ENCODE results near the gene LSG1. TPM values are rescaled to one million over a fixed set of nuclear protein-coding genes. Genes with fewer than 3 reads are reported as not detected.
"Not testable (repeated sequence)": the region's sequence is repeated elsewhere in the genome, so short reads cannot be mapped to it uniquely, and the experiment has no call there.

Gene LSG1
- total and polyA plus RNA-seq, 2 of the 13 experiments (the other 11 are each of a cell fraction or from before 2014, with no cell fraction given): 21.4 to 32.1 TPM

DNA sequence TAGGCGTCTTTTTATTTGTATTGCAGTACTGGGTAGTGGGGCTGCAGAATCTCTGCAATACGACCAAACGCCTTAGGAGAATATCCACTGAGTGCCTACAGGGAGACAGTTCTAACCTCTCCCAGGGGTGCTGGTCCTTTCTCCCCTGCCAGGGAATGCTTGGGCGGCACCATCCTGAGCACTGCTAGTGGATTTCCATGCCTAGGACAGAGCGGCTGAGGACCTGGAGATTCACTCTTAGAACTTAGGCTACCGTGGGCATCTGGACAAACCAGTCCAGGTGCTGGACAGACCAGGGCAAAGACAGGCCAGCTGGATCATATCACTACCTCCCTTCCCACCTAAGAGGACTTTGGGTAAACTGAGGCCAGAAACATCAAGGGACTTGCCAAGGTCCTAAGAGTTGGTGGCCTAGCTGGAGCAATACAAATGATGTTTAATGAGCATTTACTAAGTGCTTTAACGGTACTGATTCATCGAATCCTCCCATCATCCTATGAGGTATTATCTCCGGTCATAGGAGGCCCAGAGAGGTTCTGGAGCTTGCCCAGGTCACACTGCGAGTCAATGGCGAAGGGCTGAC lies 39.7 kb downstream of the LSG1 start (continued):
- no peak for TF ChIP-seq ZFP90 (CRISPR knock-in tag; IDR thresholded peaks at IDR 0.05; ENCODE audit: borderline replicate concordance)
- TF ChIP-seq SP140L (CRISPR knock-in tag; IDR thresholded peaks at IDR 0.05; ENCODE audit: borderline replicate concordance): no peak

DNA sequence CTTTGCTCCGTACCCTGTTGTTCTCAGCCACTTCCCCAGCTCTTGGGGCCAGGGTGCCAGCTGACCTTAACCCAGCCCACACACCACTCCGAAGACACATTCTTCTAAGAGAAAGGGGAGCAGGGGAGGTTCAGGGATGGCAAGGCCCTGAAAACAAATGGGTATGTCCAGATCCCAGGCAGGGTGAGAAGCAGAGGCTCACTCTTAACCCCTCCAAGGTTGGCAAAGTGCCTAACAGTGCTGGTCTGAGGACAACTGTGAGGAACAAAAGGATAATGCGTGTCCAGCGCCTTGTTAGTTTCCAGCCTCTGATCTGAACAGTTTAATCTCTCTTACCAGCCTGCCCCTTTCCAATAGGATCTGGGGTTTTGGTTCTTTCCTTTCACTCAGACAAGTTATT lies 40.3 kb downstream of the LSG1 start:
- no peak overlapping the region for H3K9ac ChIP-seq (ENCODE audit: insufficient read depth, low read depth, low read length)
- peaks cover 2 to 12% of the 10 kb centered on the region in 2 experiments; a peak in 3 of 5 replicates for H3K36me3 ChIP-seq (replicated peaks in 1 of 2; ENCODE audit: control insufficient read depth in 1 of 2, insufficient read depth in 2 of 2, low read length in 2 of 2)
- no peaks in the 10 kb centered on the region for H3K27me3 ChIP-seq (ENCODE audit: control insufficient read depth in 1 of 2, insufficient read depth in 2 of 2, low read length in 2 of 2)
- no peak overlapping the region for H3K4me3 ChIP-seq (replicated peaks in 1 of 3; ENCODE audit: insufficient read depth in 1 of 3, low read depth in 2 of 3, low read length in 3 of 3)
- ChIA-PET CTCF (ENCODE audit: low intra/inter-chr PET ratio, low total read pairs) (no interaction called here), POLR2A (interaction anchor here (1.0 kb wide), 1 partner anchor 11 kb away, joined by 3 read pairs; no protein-coding TSS in a partner anchor)
- FAIRE-seq: no peak
- H2AFZ ChIP-seq (ENCODE audit: low read length): no peak overlapping the region
- H3K9me3 ChIP-seq (ENCODE audit: low read length): no peaks in the 10 kb centered on the region; the same call in 1 of the 2 replicates
- intact Hi-C loops (cut with micrococcal nuclease; ENCODE audit: unreplicated experiment): no loop called here
- WGBS (ENCODE audit: low lambda C conversion rate): 100% methylated on average over 3 of the region's 4 CpGs
- H3K27ac ChIP-seq (ENCODE audit: extremely low read length, insufficient read depth, low read length): no peak overlapping the region
- H3K4me2 ChIP-seq (ENCODE audit: low read depth, low read length): no peak overlapping the region
- H3K4me1 ChIP-seq (ENCODE audit: insufficient read depth, low read length): peaks cover 7% of the 10 kb centered on the region
- no peaks in the 10 kb centered on the region for H4K20me1 ChIP-seq (ENCODE audit: insufficient read depth, low read length)
- ATAC-seq: no peak
- H3K79me2 ChIP-seq (ENCODE audit: insufficient read depth, low read length): no peaks in the 10 kb centered on the region
- TF ChIP-seq CREB1 (IDR thresholded peaks at IDR 0.05) (no peak), CREB1 (CRISPR knock-in tag; IDR thresholded peaks at IDR 0.05) (no peak), ATF1 (CRISPR knock-in tag; IDR thresholded peaks at IDR 0.05) (no peak), ZSCAN31 (CRISPR knock-in tag; IDR thresholded peaks at IDR 0.05; ENCODE audit: low read depth) (no peak), ZNF766 (CRISPR knock-in tag; IDR thresholded peaks at IDR 0.05; ENCODE audit: borderline replicate concordance) (no peak), NAIF1 (CRISPR knock-in tag; IDR thresholded peaks at IDR 0.05; ENCODE audit: borderline replicate concordance) (no peak), ISX (CRISPR knock-in tag; conservative IDR thresholded peaks at IDR 0.05) (no peak), FOXC1 (CRISPR knock-in tag; IDR thresholded peaks at IDR 0.05; ENCODE audit: borderline replicate concordance) (no peak), CBX1 (IDR thresholded peaks at IDR 0.05; ENCODE audit: low read depth) (no peak), TCF12 (IDR thresholded peaks at IDR 0.05) (no peak), TCF12 (CRISPR knock-in tag; IDR thresholded peaks at IDR 0.05) (no peak), NFRKB (IDR thresholded peaks at IDR 0.05) (no peak)
- TF ChIP-seq, protein P1, sequence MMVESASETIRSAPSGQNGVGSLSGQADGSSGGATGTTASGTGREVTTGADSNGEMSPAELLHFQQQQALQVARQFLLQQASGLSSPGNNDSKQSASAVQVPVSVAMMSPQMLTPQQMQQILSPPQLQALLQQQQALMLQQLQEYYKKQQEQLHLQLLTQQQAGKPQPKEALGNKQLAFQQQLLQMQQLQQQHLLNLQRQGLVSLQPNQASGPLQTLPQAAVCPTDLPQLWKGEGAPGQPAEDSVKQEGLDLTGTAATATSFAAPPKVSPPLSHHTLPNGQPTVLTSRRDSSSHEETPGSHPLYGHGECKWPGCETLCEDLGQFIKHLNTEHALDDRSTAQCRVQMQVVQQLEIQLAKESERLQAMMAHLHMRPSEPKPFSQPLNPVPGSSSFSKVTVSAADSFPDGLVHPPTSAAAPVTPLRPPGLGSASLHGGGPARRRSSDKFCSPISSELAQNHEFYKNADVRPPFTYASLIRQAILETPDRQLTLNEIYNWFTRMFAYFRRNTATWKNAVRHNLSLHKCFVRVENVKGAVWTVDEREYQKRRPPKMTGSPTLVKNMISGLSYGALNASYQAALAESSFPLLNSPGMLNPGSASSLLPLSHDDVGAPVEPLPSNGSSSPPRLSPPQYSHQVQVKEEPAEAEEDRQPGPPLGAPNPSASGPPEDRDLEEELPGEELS (CRISPR knock-in tag; IDR thresholded peaks at IDR 0.05): no peak
- in situ Hi-C loops (cut with HindIII; ENCODE audit: extremely low pct_ligation_motif_present, low pct_unique_long_range_greater_than_20kb): no loop called here
- DNase-seq (ENCODE audit: low spot score): no peak
- BruUV-seq (replicated peaks): no TSS peak

DNA sequence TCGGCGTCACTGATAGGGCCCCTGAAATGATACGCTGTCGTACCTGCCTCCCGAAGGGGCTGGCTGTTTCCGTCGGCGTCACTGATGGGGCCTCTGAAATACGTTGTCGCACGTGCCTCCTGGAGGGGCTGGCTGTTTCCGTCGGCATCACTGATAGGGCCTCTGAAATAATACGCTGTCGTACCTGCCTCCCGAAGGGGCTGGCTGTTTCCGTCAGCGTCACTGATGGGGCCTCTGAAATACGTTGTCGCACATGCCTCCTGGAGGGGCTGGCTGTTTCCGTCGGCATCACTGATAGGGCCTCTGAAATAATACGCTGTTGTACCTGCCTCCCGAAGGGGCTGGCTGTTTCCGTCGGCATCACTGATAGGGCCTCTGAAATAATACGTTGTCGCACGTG lies 41.3 kb downstream of the LSG1 start:
- H3K9ac ChIP-seq (ENCODE audit: insufficient read depth, low read depth, low read length); intact Hi-C loops (cut with micrococcal nuclease; ENCODE audit: unreplicated experiment); H2AFZ ChIP-seq (ENCODE audit: low read length); ATAC-seq; H3K4me2 ChIP-seq (ENCODE audit: low read depth, low read length); H3K4me1 ChIP-seq (ENCODE audit: insufficient read depth, low read length); H3K27me3 ChIP-seq (ENCODE audit: control insufficient read depth in 1 of 2, insufficient read depth in 2 of 2, low read length in 2 of 2); FAIRE-seq; DNase-seq (ENCODE audit: low spot score); H3K27ac ChIP-seq (ENCODE audit: extremely low read length, insufficient read depth, low read length); CTCF ChIA-PET (ENCODE audit: low intra/inter-chr PET ratio, low total read pairs); in situ Hi-C loops (cut with HindIII; ENCODE audit: extremely low pct_ligation_motif_present, low pct_unique_long_range_greater_than_20kb); H4K20me1 ChIP-seq (ENCODE audit: insufficient read depth, low read length); H3K79me2 ChIP-seq (ENCODE audit: insufficient read depth, low read length); POLR2A ChIA-PET; H3K9me3 ChIP-seq (ENCODE audit: low read length); BruUV-seq (replicated peaks); H3K4me3 ChIP-seq (replicated peaks in 1 of 3; ENCODE audit: insufficient read depth in 1 of 3, low read depth in 2 of 3, low read length in 3 of 3): not testable (repeated sequence)
- peaks cover 6 to 16% of the 10 kb centered on the region in 2 experiments; a peak in 4 of 5 replicates for H3K36me3 ChIP-seq (replicated peaks in 1 of 2; ENCODE audit: control insufficient read depth in 1 of 2, insufficient read depth in 2 of 2, low read length in 2 of 2)
- WGBS (ENCODE audit: low lambda C conversion rate): 89% methylated on average over 23 of the region's 29 CpGs

Measured in HepG2 (cell line).